Measurements from ENCODE around the gene KCNQ1. TPM values are rescaled to one million over a fixed set of nuclear protein-coding genes. Genes with fewer than 3 reads are reported as not detected.

KCNQ1 gene
- total RNA-seq, 4 donors from 2014 or later: 3.2 to 12.7 (median 5.5) TPM

DNA sequence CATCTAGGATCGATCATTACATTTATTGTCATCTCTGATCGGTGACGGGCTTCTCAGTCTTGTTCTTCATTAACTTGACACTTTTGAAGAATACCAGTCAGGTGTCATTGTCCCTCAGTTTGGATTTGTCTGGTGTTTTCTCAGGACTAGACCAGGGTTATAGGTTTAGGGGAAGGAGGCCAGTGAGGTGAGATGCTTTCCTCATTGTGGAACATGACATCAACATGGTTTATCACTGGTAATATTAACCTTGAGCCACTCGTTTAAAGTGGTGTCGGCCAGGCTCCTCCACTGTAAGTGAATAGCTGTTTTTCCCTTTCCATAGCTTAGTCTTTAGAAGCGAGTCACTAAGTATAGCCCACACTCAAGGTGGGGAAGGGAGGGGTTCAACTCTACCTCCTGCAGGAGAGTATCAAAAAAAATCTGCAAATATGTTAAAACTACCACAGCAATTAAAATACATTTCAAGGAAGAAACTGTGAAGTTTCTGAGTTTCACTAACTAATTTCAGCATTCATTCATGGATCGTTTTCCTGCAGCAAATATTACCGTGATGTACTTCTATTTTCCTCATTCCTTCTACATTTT lies 213.0 kb downstream of the KCNQ1 start:
- TF ChIP-seq, protein P1, sequence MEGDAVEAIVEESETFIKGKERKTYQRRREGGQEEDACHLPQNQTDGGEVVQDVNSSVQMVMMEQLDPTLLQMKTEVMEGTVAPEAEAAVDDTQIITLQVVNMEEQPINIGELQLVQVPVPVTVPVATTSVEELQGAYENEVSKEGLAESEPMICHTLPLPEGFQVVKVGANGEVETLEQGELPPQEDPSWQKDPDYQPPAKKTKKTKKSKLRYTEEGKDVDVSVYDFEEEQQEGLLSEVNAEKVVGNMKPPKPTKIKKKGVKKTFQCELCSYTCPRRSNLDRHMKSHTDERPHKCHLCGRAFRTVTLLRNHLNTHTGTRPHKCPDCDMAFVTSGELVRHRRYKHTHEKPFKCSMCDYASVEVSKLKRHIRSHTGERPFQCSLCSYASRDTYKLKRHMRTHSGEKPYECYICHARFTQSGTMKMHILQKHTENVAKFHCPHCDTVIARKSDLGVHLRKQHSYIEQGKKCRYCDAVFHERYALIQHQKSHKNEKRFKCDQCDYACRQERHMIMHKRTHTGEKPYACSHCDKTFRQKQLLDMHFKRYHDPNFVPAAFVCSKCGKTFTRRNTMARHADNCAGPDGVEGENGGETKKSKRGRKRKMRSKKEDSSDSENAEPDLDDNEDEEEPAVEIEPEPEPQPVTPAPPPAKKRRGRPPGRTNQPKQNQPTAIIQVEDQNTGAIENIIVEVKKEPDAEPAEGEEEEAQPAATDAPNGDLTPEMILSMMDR (IDR thresholded peaks at IDR 0.05; ENCODE audit: low read depth): no peak

DNA sequence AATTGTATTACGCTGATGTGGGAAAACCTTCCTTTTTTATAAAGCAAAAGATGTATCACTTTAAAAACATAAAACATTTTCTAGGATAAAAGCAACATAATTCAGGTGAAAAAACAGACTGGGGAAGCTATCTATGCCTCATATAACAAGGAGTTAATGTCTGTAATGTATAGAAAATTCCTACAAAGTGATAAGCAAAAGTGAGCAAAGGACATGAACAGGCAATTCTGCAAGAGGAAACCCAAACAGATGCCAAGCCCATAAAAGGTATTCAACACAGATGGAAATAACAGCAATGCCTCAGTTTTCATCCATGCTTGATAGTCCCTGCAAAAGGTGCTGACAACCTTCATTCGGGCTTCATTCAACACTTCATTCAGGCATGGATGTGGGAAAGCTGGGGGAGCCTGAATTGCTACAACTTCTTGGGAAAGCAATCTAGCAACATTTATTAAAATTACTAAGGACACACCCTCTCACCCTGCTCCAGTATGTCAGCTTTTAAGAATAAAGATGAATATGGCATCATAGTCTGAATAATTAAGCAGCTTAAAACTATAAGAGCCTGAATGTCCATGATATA lies 215.6 kb downstream of the KCNQ1 start:
- TF ChIP-seq, protein P1 (IDR thresholded peaks at IDR 0.05; ENCODE audit: low read depth): no peak

GRCh38 chr11:2661173-2662023 lies 216.6 kb downstream of the KCNQ1 start:
- TF ChIP-seq, protein P1 (IDR thresholded peaks at IDR 0.05; ENCODE audit: low read depth): no peak

- TF ChIP-seq, protein P1 (IDR thresholded peaks at IDR 0.05; ENCODE audit: low read depth): no peak
Measured at GRCh38 chr11:2662024-2662312, 217.2 kb downstream of the KCNQ1 start.

DNA sequence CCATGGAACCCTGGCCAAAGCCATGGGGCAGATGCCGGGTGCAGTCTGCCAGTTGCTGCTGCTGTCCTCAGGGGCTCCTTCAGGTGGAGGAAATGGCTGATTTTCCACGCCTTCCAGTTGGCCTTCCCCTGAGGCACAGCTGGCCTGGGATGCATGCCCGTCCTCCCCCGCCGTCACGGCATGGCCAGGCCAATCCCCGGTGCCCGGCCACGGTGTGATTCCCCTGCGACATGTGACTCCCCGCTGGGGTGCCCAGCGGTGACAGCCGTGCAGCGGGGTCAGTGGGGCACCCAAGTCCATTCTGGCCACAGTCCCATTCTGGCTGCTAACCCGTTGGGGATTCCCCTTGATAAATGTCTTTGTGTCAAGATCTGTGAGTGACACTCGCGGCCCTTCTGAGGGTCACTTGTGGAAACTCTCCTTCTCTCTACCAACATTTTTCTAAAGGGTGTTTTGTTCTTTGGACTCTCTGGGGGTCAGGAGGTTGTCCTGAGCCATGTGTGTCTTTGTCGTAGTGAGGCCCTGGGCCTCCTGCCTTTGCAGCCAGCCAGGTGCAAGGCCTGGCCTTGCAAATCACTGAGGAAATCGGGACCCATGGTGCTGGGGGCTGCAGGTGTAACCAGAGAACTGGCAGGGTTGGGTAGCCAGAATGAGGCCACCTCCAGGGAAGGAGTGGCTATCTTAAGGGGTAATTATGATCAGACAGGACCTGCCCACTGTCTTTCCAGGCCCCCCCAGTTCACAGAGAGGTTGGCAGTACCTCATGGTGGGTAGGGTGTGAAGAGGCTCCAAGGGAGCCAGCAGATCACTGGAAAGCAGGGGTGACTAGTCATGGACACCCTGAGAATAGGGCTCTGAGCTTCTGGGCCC lies 217.9 kb downstream of the KCNQ1 start:
- TF ChIP-seq, protein P1 (IDR thresholded peaks at IDR 0.05; ENCODE audit: low read depth): no peak

DNA sequence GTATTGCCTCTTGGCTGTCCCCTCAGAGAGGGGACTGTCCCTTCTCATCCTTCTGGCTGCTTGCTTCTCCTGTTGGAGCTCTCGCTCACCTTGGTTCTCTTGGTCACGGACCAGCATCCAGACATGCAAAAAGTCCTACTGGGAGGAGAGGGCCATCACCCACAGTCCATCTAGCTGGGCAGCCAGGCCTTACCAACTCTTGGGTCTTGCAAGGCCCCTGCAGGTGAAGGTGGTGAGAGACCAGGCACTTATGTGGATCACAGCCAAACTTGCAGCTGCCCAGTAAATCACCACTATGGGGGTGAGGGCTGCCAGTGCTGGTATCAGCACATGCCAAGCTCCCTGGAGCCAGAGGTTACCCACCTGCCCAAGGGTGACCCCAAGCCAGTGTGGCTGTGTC lies 218.7 kb downstream of the KCNQ1 start:
- TF ChIP-seq, protein P1 (IDR thresholded peaks at IDR 0.05; ENCODE audit: low read depth): no peak
